IMR-90 (cell line): ENCODE measurements around the gene FAM236D. TPM values are rescaled to one million over a fixed set of nuclear protein-coding genes. Genes with fewer than 3 reads are reported as not detected.
"Not testable (repeated sequence)": the region's sequence is repeated elsewhere in the genome, so short reads cannot be mapped to it uniquely, and the experiment has no call there.

Experiments used
- ATAC-seq: fragments of 200-7000 bp; cut with Tn5 transposase; 2 replicates; pipeline ENCODE4 v1.9.1; 2020; ENCODE audit warnings: low read depth, mild to moderate bottlenecking, moderate library complexity
- BruUV-seq: library from RNA; stranded (reverse); fragments of 400-500 nt; replicated peaks from 2 replicates; lab custom pipeline; 2021; lab: Mats Ljungman, UMichigan
- CTCF ChIA-PET: fragments of 300-600 bp; formaldehyde crosslinking; extraction: SDS; loops from one replicate; lab custom pipeline; 2021; ENCODE audit warnings: antibody characterized with exemption; lab: Yijun Ruan, JAX
- POLR2A ChIA-PET: fragments of 300-600 bp; sonication (Branson Sonifier 250); formaldehyde crosslinking; loops from one replicate; lab custom pipeline; 2022; ENCODE audit warnings: antibody characterized with exemption; ENCODE audit not compliant: unreplicated experiment; lab: Charles Lee
- DNase-seq: peaks from one replicate; pipeline ENCODE4 v3.0.0; 2013
- H2AFZ ChIP-seq: replicated peaks from 2 replicates; pipeline ENCODE3; 2013; ENCODE audit warnings: low read length, mild to moderate bottlenecking; ENCODE audit not compliant: poor library complexity
- H2AK5ac ChIP-seq: 2 replicates; pipeline ENCODE4 v1.6.1; 2013; ENCODE audit warnings: low read depth, low read length, inconsistent platforms
- H2AK9ac ChIP-seq: replicated peaks from 2 replicates; pipeline ENCODE3; 2013; ENCODE audit warnings: mild to moderate bottlenecking, low read depth, low read length, moderate library complexity; ENCODE audit not compliant: poor library complexity
- H2BK120ac ChIP-seq: 2 replicates; pipeline ENCODE4 v1.6.1; 2013; ENCODE audit warnings: low read depth, low read length, inconsistent platforms
- H2BK15ac ChIP-seq: 3 replicates; pipeline ENCODE4 v1.6.1; 2013; ENCODE audit warnings: low read depth, low read length, inconsistent platforms
- H2BK20ac ChIP-seq: 2 replicates; pipeline ENCODE4 v1.6.1; 2013; ENCODE audit warnings: low read depth, mild to moderate bottlenecking, inconsistent platforms, low read length, moderate library complexity
- H2BK5ac ChIP-seq: 2 replicates; pipeline ENCODE4 v1.6.1; 2013; ENCODE audit warnings: mild to moderate bottlenecking, low read depth, low read length, inconsistent platforms; ENCODE audit not compliant: poor library complexity, severe bottlenecking
- H3K14ac ChIP-seq: replicated peaks from 2 replicates; pipeline ENCODE4 v1.6.1; 2013; ENCODE audit warnings: low read depth, low read length, inconsistent platforms
- H3K18ac ChIP-seq: 2 replicates; pipeline ENCODE4 v1.6.1; 2013; ENCODE audit warnings: low read depth, low read length, control low read depth
- H3K23ac ChIP-seq: 2 replicates; pipeline ENCODE4 v1.6.1; 2013; ENCODE audit warnings: low read depth, low read length, inconsistent platforms
- H3K27ac ChIP-seq: 2 replicates; pipeline ENCODE4 v1.5.1; 2013; ENCODE audit warnings: mild to moderate bottlenecking, control low read depth, low read length; ENCODE audit not compliant: insufficient read depth
- H3K27me3 ChIP-seq: 2 replicates; pipeline ENCODE4 v1.6.1; 2013; ENCODE audit warnings: low read length; ENCODE audit not compliant: control insufficient read depth, insufficient read depth
- H3K36me3 ChIP-seq: 2 replicates; pipeline ENCODE4 v1.6.1; 2013; ENCODE audit warnings: low read length, mixed read lengths; ENCODE audit not compliant: control insufficient read depth, insufficient read depth
- H3K4ac ChIP-seq: 2 replicates; pipeline ENCODE4 v1.6.1; 2013; ENCODE audit warnings: low read depth, low read length, inconsistent platforms
- H3K4me1 ChIP-seq: 2 replicates; pipeline ENCODE4 v1.6.1; 2013; ENCODE audit warnings: low read length, mixed read lengths; ENCODE audit not compliant: control insufficient read depth, insufficient read depth
- H3K4me2 ChIP-seq: 2 replicates; pipeline ENCODE4 v1.6.1; 2013; ENCODE audit warnings: low read depth, mild to moderate bottlenecking, control low read depth, low read length, moderate library complexity
- H3K4me3 ChIP-seq: 2 replicates; pipeline ENCODE4 v1.5.1; 2013; ENCODE audit warnings: low read depth, mild to moderate bottlenecking, control low read depth, low read length, moderate library complexity; ENCODE audit not compliant: insufficient read depth
- H3K56ac ChIP-seq: 2 replicates; pipeline ENCODE4 v1.6.1; 2013; ENCODE audit warnings: low read length, inconsistent platforms; ENCODE audit not compliant: insufficient read depth; ENCODE audit errors: extremely low read depth
- H3K79me1 ChIP-seq, 2 experiments: 2 replicates each; pipeline ENCODE4 v1.6.1; 2013; ENCODE audit warnings: low read length in 2 of 2, inconsistent platforms in 1 of 2, low read depth in 1 of 2
- H3K9ac ChIP-seq: 2 replicates; pipeline ENCODE4 v1.6.1; 2013; ENCODE audit warnings: low read depth, low read length, control low read depth
- H3K9me1 ChIP-seq: 2 replicates; pipeline ENCODE4 v1.6.1; 2013; ENCODE audit warnings: low read length, inconsistent platforms; ENCODE audit not compliant: insufficient read depth
- H3K9me3 ChIP-seq: 2 replicates; pipeline ENCODE4 v1.6.1; 2013; ENCODE audit warnings: low read length; ENCODE audit not compliant: control insufficient read depth, insufficient read depth
- H4K20me1 ChIP-seq: 2 replicates; pipeline ENCODE4 v1.6.1; 2013; ENCODE audit warnings: low read length, inconsistent platforms; ENCODE audit not compliant: insufficient read depth
- H4K5ac ChIP-seq: 2 replicates; pipeline ENCODE4 v1.6.1; 2013; ENCODE audit warnings: mild to moderate bottlenecking, low read depth, low read length, control low read depth
- H4K8ac ChIP-seq, 2 experiments: 2 replicates each; pipeline ENCODE4 v1.6.1; 2013; ENCODE audit warnings: low read depth in 2 of 2, low read length in 2 of 2, control low read depth in 1 of 2, inconsistent platforms in 1 of 2
- H4K91ac ChIP-seq: 2 replicates; pipeline ENCODE4 v1.6.1; 2013; ENCODE audit warnings: low read depth, low read length, inconsistent platforms; ENCODE audit not compliant: insufficient read depth
- WGBS, 2 experiments: methylation state at CpG; one replicate each; pipeline versions ENCODE4 v1.1.5 to v1.1.7; 2013; ENCODE audit warnings: missing lambda C conversion rate in 2 of 2; ENCODE audit not compliant: insufficient read length in 1 of 2; ENCODE audit errors: extremely low coverage in 2 of 2; 5-methylcytosine and 5-hydroxymethylcytosine counted together
- dilution Hi-C: fragments of 300-500 bp; cut with HindIII; formaldehyde crosslinking; loops from one replicate; pipeline ENCODE4 v1.14.3; 2018; ENCODE audit warnings: low sequenced_read_pairs; ENCODE audit not compliant: unreplicated experiment
- in situ Hi-C: fragments of 300-500 bp; cut with MboI; formaldehyde crosslinking; loops from 3 replicates; pipeline ENCODE4 v1.14.3; 2019; ENCODE audit warnings: low sequenced_read_pairs, inconsistent platforms, mixed read lengths
- intact Hi-C: fragments of 100-400 bp; cut with micrococcal nuclease; formaldehyde crosslinking; loops from 2 replicates; pipeline ENCODE4 v1.10.0; 2022
- polyA plus RNA-seq, 3 experiments: library from polyadenylated mRNA; depleted of rRNA; stranded (reverse); fragments of >200 nt; gene quantifications; 2 replicates each; pipeline ENCODE4 v1.2.3, GENCODE V29; 2012; ENCODE audit warnings: low replicate concordance in 1 of 3
- total RNA-seq: library from RNA; depleted of rRNA; stranded (reverse); fragments of >200 nt; gene quantifications from 2 replicates; pipeline ENCODE4 v1.2.3, GENCODE V29; 2012

FAM236D gene
- total and polyA plus RNA-seq, 2 of the 4 experiments (the other 2 are of a cell fraction), result not detected

GRCh38 chrX:72776653-72777466 lies 31.1 kb downstream of the FAM236D start, which contains the start of gene DMRTC1B:
DMRTC1B (plus strand) TSS chrX:72776890; CDS start chrX:72845136, 68,246 bp downstream.
- H2AK9ac ChIP-seq, H3K9me3 ChIP-seq, BruUV-seq, H3K14ac ChIP-seq, in situ Hi-C loops, H3K27ac ChIP-seq, H3K4me1 ChIP-seq, H4K8ac ChIP-seq, H3K4me2 ChIP-seq, H3K4me3 ChIP-seq, H2BK5ac ChIP-seq, CTCF ChIA-PET, intact Hi-C loops, H3K36me3 ChIP-seq, ATAC-seq, H2BK120ac ChIP-seq, dilution Hi-C loops, H4K5ac ChIP-seq, H3K4ac ChIP-seq, H3K18ac ChIP-seq, H3K56ac ChIP-seq, H4K20me1 ChIP-seq, H3K9ac ChIP-seq, H2AFZ ChIP-seq, H3K9me1 ChIP-seq, H2BK20ac ChIP-seq, H2BK15ac ChIP-seq, DNase-seq, H3K27me3 ChIP-seq, H4K91ac ChIP-seq, H3K23ac ChIP-seq, H3K79me1 ChIP-seq, H2AK5ac ChIP-seq, POLR2A ChIA-PET: not testable (repeated sequence)
- no CpG with 5 or more reads among the region's 44 CpGs for WGBS, 2 experiments

GRCh38 chrX:72760454-72760853 lies 47.6 kb downstream of the FAM236D start:
- H3K23ac ChIP-seq, H3K4me3 ChIP-seq, H3K56ac ChIP-seq, H3K27me3 ChIP-seq, H2AK9ac ChIP-seq, H2BK120ac ChIP-seq, H3K36me3 ChIP-seq, H2BK15ac ChIP-seq, BruUV-seq, H3K4ac ChIP-seq, H4K8ac ChIP-seq, H3K18ac ChIP-seq, H4K20me1 ChIP-seq, H3K4me1 ChIP-seq, H3K9me1 ChIP-seq, H3K14ac ChIP-seq, H2AK5ac ChIP-seq, H3K9ac ChIP-seq, H2BK20ac ChIP-seq, H3K9me3 ChIP-seq, H2AFZ ChIP-seq, dilution Hi-C loops, H3K27ac ChIP-seq, H4K91ac ChIP-seq, H4K5ac ChIP-seq, DNase-seq, H3K4me2 ChIP-seq, in situ Hi-C loops, H2BK5ac ChIP-seq, ATAC-seq, POLR2A ChIA-PET, CTCF ChIA-PET, intact Hi-C loops, H3K79me1 ChIP-seq: not testable (repeated sequence)
- no CpG with 5 or more reads among the region's 9 CpGs for WGBS, 2 experiments
